Astrocyte of the hippocampus (primary cell): ENCODE results near the gene TLCD4.

Experiments
- DNase-seq: peaks from one replicate; pipeline ENCODE4 v3.0.0; 2011; ENCODE audit warnings: low read depth, low spot score

TLCD4 gene

GRCh38 chr1:95094923-95095322 lies 22.2 kb upstream of the TLCD4 start:
- DNase-seq: no peak

- no peak for DNase-seq
Measured at GRCh38 chr1:95095833-95096217, 21.3 kb upstream of the TLCD4 start.

GRCh38 chr1:95096218-95096841 lies 20.8 kb upstream of the TLCD4 start:
- no peak for DNase-seq

GRCh38 chr1:95097426-95097825 lies 19.7 kb upstream of the TLCD4 start:
- no peak for DNase-seq

GRCh38 chr1:95098196-95098595 lies 19.0 kb upstream of the TLCD4 start:
- peak; percentile 46 for DNase-seq

- no peak for DNase-seq
Measured at GRCh38 chr1:95108792-95109191, 8.4 kb upstream of the TLCD4 start.

- DNase-seq: no peak
Measured at GRCh38 chr1:95111014-95111413, 6.1 kb upstream of the TLCD4 start.

- no peak for DNase-seq
Measured at GRCh38 chr1:95113684-95114083, 3.5 kb upstream of the TLCD4 start.

- DNase-seq: no peak
Measured at GRCh38 chr1:95115708-95116137, 1.4 kb upstream of the TLCD4 start.

GRCh38 chr1:95116580-95117206 lies 462 bp upstream of the TLCD4 start:
- peak; percentile 71 for DNase-seq

GRCh38 chr1:95118067-95118499 lies 928 bp downstream of the TLCD4 start:
- DNase-seq: no peak

GRCh38 chr1:95118710-95119109 lies 1.6 kb downstream of the TLCD4 start:
- no peak for DNase-seq

- no peak for DNase-seq
Measured at GRCh38 chr1:95119273-95119672, 2.1 kb downstream of the TLCD4 start.

GRCh38 chr1:95122151-95122697 lies 5.1 kb downstream of the TLCD4 start:
- DNase-seq: no peak

GRCh38 chr1:95124342-95124741 lies 7.2 kb downstream of the TLCD4 start:
- DNase-seq: no peak

GRCh38 chr1:95126366-95126765 lies 9.2 kb downstream of the TLCD4 start:
- DNase-seq: no peak

GRCh38 chr1:95126846-95127245 lies 9.7 kb downstream of the TLCD4 start:
- no peak for DNase-seq

- no peak for DNase-seq
Measured at GRCh38 chr1:95127380-95127779, 10.2 kb downstream of the TLCD4 start.

GRCh38 chr1:95132762-95133161 lies 15.6 kb downstream of the TLCD4 start:
- DNase-seq: no peak

GRCh38 chr1:95133687-95134086 lies 16.5 kb downstream of the TLCD4 start:
- DNase-seq: no peak

GRCh38 chr1:95138223-95138622 lies 21.1 kb downstream of the TLCD4 start:
- no peak for DNase-seq

GRCh38 chr1:95139039-95139438 lies 21.9 kb downstream of the TLCD4 start:
- DNase-seq: no peak

- no peak for DNase-seq
Measured at GRCh38 chr1:95140791-95141190, 23.6 kb downstream of the TLCD4 start.
